OCI-LY1 (cell line): ENCODE measurements around the gene THAP6.

ENCODE experiments used
- H2AFZ ChIP-seq: fragments of 200-600 bp; sonication (generic), shearing (Covaris generic); 2 replicates; pipeline ENCODE4 v1.6.0; 2014; ENCODE audit warnings: antibody characterized with exemption, mild to moderate bottlenecking, low read length
- H3F3A ChIP-seq: fragments of 200-600 bp; sonication (generic), shearing (Covaris generic); 2 replicates; pipeline ENCODE4 v1.6.0; 2014; ENCODE audit warnings: mild to moderate bottlenecking, antibody characterized with exemption, low read length, moderate library complexity; ENCODE audit not compliant: insufficient read depth
- H3K27ac ChIP-seq: fragments of 200-600 bp; sonication (generic); 2 replicates; pipeline ENCODE4 v1.5.1; 2014; ENCODE audit warnings: low read length, mixed run types, mild to moderate bottlenecking, low read depth; ENCODE audit not compliant: poor library complexity, severe bottlenecking
- H3K27me3 ChIP-seq: fragments of 200-600 bp; sonication (generic); 2 replicates; pipeline ENCODE4 v1.6.0; 2014; ENCODE audit warnings: antibody characterized with exemption, mild to moderate bottlenecking, low read length, moderate library complexity; ENCODE audit not compliant: insufficient read depth
- H3K36me3 ChIP-seq: fragments of 200-600 bp; sonication (generic); 2 replicates; pipeline ENCODE4 v1.6.1; 2014; ENCODE audit warnings: mild to moderate bottlenecking, antibody characterized with exemption, low read length, moderate library complexity, mixed read lengths; ENCODE audit not compliant: insufficient read depth
- H3K4me1 ChIP-seq: fragments of 200-600 bp; sonication (generic); 2 replicates; pipeline ENCODE4 v1.5.1; 2014; ENCODE audit warnings: mild to moderate bottlenecking, low read length, moderate library complexity; ENCODE audit not compliant: insufficient read depth, severe bottlenecking
- H3K4me2 ChIP-seq: fragments of 200-600 bp; sonication (generic), shearing (Covaris generic); 2 replicates; pipeline ENCODE4 v1.6.1; 2014; ENCODE audit warnings: low read length
- H3K4me3 ChIP-seq: fragments of 200-600 bp; sonication (generic); 2 replicates; pipeline ENCODE4 v1.5.1; 2014; ENCODE audit warnings: low read length, low read depth, mild to moderate bottlenecking, mixed read lengths; ENCODE audit not compliant: poor library complexity, severe bottlenecking
- H3K79me2 ChIP-seq: fragments of 200-600 bp; shearing (Covaris generic); 2 replicates; pipeline ENCODE4 v1.6.1; 2016; ENCODE audit warnings: mixed run types, low read length, mixed read lengths; ENCODE audit not compliant: insufficient read depth
- H3K9ac ChIP-seq: fragments of 200-600 bp; sonication (generic), shearing (Covaris generic); 2 replicates; pipeline ENCODE4 v1.6.1; 2014; ENCODE audit warnings: mild to moderate bottlenecking, low read length, mixed read lengths
- H3K9me2 ChIP-seq: fragments of 200-600 bp; sonication (generic), shearing (Covaris generic); 2 replicates; pipeline ENCODE4 v1.6.1; 2014; ENCODE audit warnings: low read depth, mild to moderate bottlenecking, low read length, mixed read lengths
- H3K9me3 ChIP-seq: fragments of 200-600 bp; shearing (Covaris generic); 2 replicates; pipeline ENCODE4 v1.6.1; 2014; ENCODE audit warnings: low read length, mixed read lengths
- H4K20me1 ChIP-seq: fragments of 200-600 bp; sonication (generic), shearing (Covaris generic); 2 replicates; pipeline ENCODE4 v1.6.0; 2016; ENCODE audit warnings: mild to moderate bottlenecking, low read length; ENCODE audit not compliant: insufficient read depth
- CTCF ChIP-seq: fragments of 200-600 bp; sonication (generic), shearing (Covaris generic); IDR thresholded peaks from 2 replicates; pipeline ENCODE4 v1.5.1; 2017; ENCODE audit warnings: mild to moderate bottlenecking, antibody characterized with exemption, low read length, moderate library complexity, mixed read lengths
- EZH2 ChIP-seq: fragments of 200-600 bp; sonication (generic), shearing (Covaris generic); IDR thresholded peaks from 2 replicates; pipeline ENCODE4 v1.8.0; 2017; ENCODE audit warnings: borderline replicate concordance, mixed run types, mild to moderate bottlenecking, antibody characterized with exemption, low read length, moderate library complexity, mixed read lengths

The THAP6 gene

GRCh38 chr4:75494563-75494962, 19.7 kb upstream of the THAP6 start:
- Histone ChIP-seq H3K4me1 (no peaks in the 10 kb centered on the region), H3K4me2 (no peak overlapping the region), H3K27me3 (no peaks in the 10 kb centered on the region), H3K4me3 (no peak overlapping the region), H3K9me3 (peaks cover 9% of the 10 kb centered on the region; the same call in 1 of the 2 replicates), H3K9me2 (no peaks in the 10 kb centered on the region), H3F3A (no peaks in the 10 kb centered on the region), H3K79me2 (0 out of 2 replicates have a peak, but pooled peaks cover 12% of the 10 kb centered on the region), H3K9ac (no peak overlapping the region), H2AFZ (no peak overlapping the region), H3K36me3 (peaks cover 66% of the 10 kb centered on the region), H4K20me1 (no peaks in the 10 kb centered on the region), H3K27ac (no peak overlapping the region)
- TF ChIP-seq EZH2 = no peak
- TF ChIP-seq CTCF = no peak

- no peaks in the 10 kb centered on the region for H3F3A ChIP-seq
- H4K20me1 ChIP-seq = no peaks in the 10 kb centered on the region
- peaks cover 68% of the 10 kb centered on the region for H3K36me3 ChIP-seq
- no peak overlapping the region for H3K4me2 ChIP-seq
- no peak overlapping the region for H3K4me3 ChIP-seq
- no peaks in the 10 kb centered on the region for H3K4me1 ChIP-seq
- H2AFZ ChIP-seq = no peak overlapping the region
- 0 out of 2 replicates have a peak, but pooled peaks cover 12% of the 10 kb centered on the region for H3K79me2 ChIP-seq
- no peak overlapping the region for H3K27ac ChIP-seq
- no peaks in the 10 kb centered on the region for H3K27me3 ChIP-seq
- no peak overlapping the region for H3K9ac ChIP-seq
- peaks cover 9% of the 10 kb centered on the region; the same call in 1 of the 2 replicates for H3K9me3 ChIP-seq
- TF ChIP-seq CTCF = no peak
- H3K9me2 ChIP-seq = no peaks in the 10 kb centered on the region
Observed at GRCh38 chr4:75495476-75495875, 18.8 kb upstream of the THAP6 start.

- no peak overlapping the region for H3K27ac ChIP-seq
- H3K9me3 ChIP-seq = peaks cover 9% of the 10 kb centered on the region; the same call in 1 of the 2 replicates
- H3K36me3 ChIP-seq = peaks cover 64% of the 10 kb centered on the region
- H3K4me1 ChIP-seq = no peaks in the 10 kb centered on the region
- H3K9me2 ChIP-seq = no peaks in the 10 kb centered on the region
- no peaks in the 10 kb centered on the region for H3K27me3 ChIP-seq
- no peak overlapping the region for H3K4me2 ChIP-seq
- no peaks in the 10 kb centered on the region for H3F3A ChIP-seq
- no peak overlapping the region for H3K4me3 ChIP-seq
- H4K20me1 ChIP-seq = no peaks in the 10 kb centered on the region
- H2AFZ ChIP-seq = no peak overlapping the region
- 0 out of 2 replicates have a peak, but pooled peaks cover 12% of the 10 kb centered on the region for H3K79me2 ChIP-seq
- TF ChIP-seq CTCF = no peak
- TF ChIP-seq EZH2 = no peak
- no peak overlapping the region for H3K9ac ChIP-seq
Observed at GRCh38 chr4:75496406-75496805, 17.9 kb upstream of the THAP6 start.
